ENCODE measurements around the gene ACKR3.

Gene ACKR3

DNA sequence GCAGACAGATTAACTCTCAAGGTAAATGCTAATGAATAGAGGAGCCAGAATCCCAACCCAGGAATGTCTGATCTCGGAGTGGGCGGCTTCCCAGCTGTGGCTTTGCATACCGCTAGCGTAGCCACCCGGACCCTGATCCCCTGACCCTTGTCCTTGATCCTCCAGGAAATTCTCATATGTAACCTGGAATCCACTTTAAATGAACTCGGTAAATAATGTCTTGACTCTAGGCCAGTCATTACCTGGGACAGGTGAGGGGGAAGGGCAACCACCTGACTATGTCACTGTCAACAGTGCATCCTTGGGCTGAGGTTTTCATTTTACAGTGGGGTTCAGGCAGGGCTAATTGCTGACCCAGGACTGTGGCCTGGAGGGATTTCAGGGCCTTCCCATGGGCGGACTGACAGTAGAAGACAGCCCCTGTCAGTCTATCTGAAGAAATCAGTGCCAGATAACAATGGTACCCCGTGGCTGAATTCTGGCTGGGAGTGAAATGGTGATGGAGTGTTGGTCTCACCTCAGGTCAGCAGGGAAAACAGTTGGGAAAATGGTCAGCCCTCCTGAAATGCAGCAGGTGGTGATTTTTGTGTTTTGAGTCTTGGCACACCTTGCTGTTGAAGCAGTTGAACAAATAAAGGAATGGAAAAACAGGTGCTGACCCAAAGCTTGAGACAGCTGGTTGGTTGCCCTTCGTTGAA is 9.6 kb downstream of the ACKR3 start:
- Histone ChIP-seq H3K4me3 (ENCODE audit: low read length) (no peak overlapping the region), H3K9me3 (ENCODE audit: insufficient read depth, low read depth, low read length) (no peaks in the 10 kb centered on the region), H3K27me3 (ENCODE audit: insufficient read depth, low read length) (no peaks in the 10 kb centered on the region), H3K27ac (ENCODE audit: low read depth, low read length) (no peak overlapping the region), H3K4me1 (ENCODE audit: insufficient read depth, low read length) (peaks cover 14% of the 10 kb centered on the region; the same call in 1 of the 2 replicates), H3K36me3 (ENCODE audit: insufficient read depth, low read length) (peaks cover 7% of the 10 kb centered on the region; the same call in 1 of the 2 replicates), H3K9ac (ENCODE audit: low read depth, low read length) (no peak overlapping the region)
- 79% methylated on average over 9 of the region's 9 CpGs for WGBS

DNA sequence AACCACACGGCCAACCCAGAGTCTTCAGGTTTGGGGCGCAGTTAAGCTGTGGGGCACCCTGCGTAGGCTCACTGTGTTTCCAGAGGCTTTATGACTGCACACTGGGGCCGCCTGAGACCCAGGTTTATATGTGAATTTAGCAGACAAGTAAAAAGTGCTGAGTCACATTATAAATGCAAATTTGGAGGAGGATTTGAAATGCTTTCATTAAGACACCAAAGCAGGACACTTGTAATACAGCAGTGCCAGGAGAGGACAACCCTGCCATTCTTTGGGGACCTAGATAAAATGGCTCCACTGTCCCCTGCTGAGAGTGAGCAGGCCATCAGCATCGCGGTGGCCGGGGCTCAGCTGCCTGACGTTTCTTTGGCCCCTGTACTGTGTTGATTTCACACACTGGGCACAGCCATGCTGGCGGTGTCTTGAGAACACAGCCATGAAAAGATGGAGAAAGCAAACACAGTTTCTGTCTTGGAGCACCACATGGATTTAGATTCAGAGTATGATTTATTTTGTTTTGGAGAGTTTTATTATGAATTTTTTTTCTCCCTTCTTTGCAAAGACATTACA is 10.2 kb downstream of the ACKR3 start:
- H3K27me3 ChIP-seq (ENCODE audit: insufficient read depth, low read length), result no peaks in the 10 kb centered on the region
- H3K27ac ChIP-seq (ENCODE audit: low read depth, low read length), result no peak overlapping the region
- peaks cover 7% of the 10 kb centered on the region; the same call in 1 of the 2 replicates for H3K36me3 ChIP-seq (ENCODE audit: insufficient read depth, low read length)
- H3K9me3 ChIP-seq (ENCODE audit: insufficient read depth, low read depth, low read length), result no peaks in the 10 kb centered on the region
- H3K4me1 ChIP-seq (ENCODE audit: insufficient read depth, low read length), result peaks cover 14% of the 10 kb centered on the region; the same call in 1 of the 2 replicates
- H3K9ac ChIP-seq (ENCODE audit: low read depth, low read length), result no peak overlapping the region
- WGBS, result 87% methylated on average over 9 of the region's 9 CpGs
- H3K4me3 ChIP-seq (ENCODE audit: low read length), result no peak overlapping the region

DNA sequence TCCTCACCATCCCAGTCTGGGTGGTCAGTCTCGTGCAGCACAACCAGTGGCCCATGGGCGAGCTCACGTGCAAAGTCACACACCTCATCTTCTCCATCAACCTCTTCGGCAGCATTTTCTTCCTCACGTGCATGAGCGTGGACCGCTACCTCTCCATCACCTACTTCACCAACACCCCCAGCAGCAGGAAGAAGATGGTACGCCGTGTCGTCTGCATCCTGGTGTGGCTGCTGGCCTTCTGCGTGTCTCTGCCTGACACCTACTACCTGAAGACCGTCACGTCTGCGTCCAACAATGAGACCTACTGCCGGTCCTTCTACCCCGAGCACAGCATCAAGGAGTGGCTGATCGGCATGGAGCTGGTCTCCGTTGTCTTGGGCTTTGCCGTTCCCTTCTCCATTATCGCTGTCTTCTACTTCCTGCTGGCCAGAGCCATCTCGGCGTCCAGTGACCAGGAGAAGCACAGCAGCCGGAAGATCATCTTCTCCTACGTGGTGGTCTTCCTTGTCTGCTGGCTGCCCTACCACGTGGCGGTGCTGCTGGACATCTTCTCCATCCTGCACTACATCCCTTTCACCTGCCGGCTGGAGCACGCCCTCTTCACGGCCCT is 11.2 kb downstream of the ACKR3 start:
- no peaks in the 10 kb centered on the region for H3K9me3 ChIP-seq (ENCODE audit: insufficient read depth, low read depth, low read length)
- H3K27ac ChIP-seq (ENCODE audit: low read depth, low read length), result no peak overlapping the region
- H3K9ac ChIP-seq (ENCODE audit: low read depth, low read length), result no peak overlapping the region
- peaks cover 7% of the 10 kb centered on the region; the same call in 1 of the 2 replicates for H3K36me3 ChIP-seq (ENCODE audit: insufficient read depth, low read length)
- WGBS, result 96% methylated on average over 29 of the region's 29 CpGs
- H3K4me3 ChIP-seq (ENCODE audit: low read length), result no peak overlapping the region
- no peaks in the 10 kb centered on the region for H3K27me3 ChIP-seq (ENCODE audit: insufficient read depth, low read length)
- H3K4me1 ChIP-seq (ENCODE audit: insufficient read depth, low read length), result peaks cover 14% of the 10 kb centered on the region; the same call in 1 of the 2 replicates

DNA sequence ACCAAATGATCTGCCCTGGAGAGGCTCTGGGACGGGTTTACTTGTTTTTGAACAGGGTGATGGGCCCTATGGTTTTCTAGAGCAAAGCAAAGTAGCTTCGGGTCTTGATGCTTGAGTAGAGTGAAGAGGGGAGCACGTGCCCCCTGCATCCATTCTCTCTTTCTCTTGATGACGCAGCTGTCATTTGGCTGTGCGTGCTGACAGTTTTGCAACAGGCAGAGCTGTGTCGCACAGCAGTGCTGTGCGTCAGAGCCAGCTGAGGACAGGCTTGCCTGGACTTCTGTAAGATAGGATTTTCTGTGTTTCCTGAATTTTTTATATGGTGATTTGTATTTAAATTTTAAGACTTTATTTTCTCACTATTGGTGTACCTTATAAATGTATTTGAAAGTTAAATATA is 11.9 kb downstream of the ACKR3 start:
- WGBS, result 93% methylated on average over 7 of the region's 7 CpGs
- Histone ChIP-seq H3K4me3 (ENCODE audit: low read length) (no peak overlapping the region), H3K27ac (ENCODE audit: low read depth, low read length) (no peak overlapping the region), H3K4me1 (ENCODE audit: insufficient read depth, low read length) (peaks cover 10% of the 10 kb centered on the region; the same call in 1 of the 2 replicates), H3K36me3 (ENCODE audit: insufficient read depth, low read length) (peaks cover 7% of the 10 kb centered on the region; the same call in 1 of the 2 replicates), H3K9me3 (ENCODE audit: insufficient read depth, low read depth, low read length) (no peaks in the 10 kb centered on the region), H3K9ac (ENCODE audit: low read depth, low read length) (no peak overlapping the region), H3K27me3 (ENCODE audit: insufficient read depth, low read length) (no peaks in the 10 kb centered on the region)

DNA sequence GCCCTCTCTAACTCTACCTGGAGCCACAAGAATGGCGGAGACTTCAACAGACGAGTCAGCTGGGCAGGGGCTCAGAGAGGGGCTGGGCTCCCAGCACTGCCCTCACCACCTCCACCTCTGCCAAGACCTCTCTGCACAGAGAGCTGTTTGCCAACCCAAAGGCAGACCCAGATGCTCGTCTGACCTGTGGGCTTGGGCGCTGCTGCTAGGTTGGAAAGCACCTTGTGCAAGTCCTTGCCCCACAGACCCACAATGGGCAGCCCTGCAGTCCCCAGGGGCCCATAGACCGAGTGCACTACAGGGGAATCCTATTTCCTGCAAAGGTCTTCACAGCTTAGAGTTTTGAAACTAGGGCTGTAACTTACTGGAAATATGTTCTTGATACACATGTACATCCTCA is 13.3 kb downstream of the ACKR3 start:
- no peaks in the 10 kb centered on the region for H3K27me3 ChIP-seq (ENCODE audit: insufficient read depth, low read length)
- H3K36me3 ChIP-seq (ENCODE audit: insufficient read depth, low read length), result peaks cover 7% of the 10 kb centered on the region; the same call in 1 of the 2 replicates
- H3K4me3 ChIP-seq (ENCODE audit: low read length), result no peak overlapping the region
- H3K9me3 ChIP-seq (ENCODE audit: insufficient read depth, low read depth, low read length), result no peaks in the 10 kb centered on the region
- no peak overlapping the region for H3K9ac ChIP-seq (ENCODE audit: low read depth, low read length)
- no peak overlapping the region for H3K27ac ChIP-seq (ENCODE audit: low read depth, low read length)
- WGBS, result 85% methylated on average over 5 of the region's 5 CpGs
- H3K4me1 ChIP-seq (ENCODE audit: insufficient read depth, low read length), result 0 out of 2 replicates have a peak, but pooled peaks cover 5% of the 10 kb centered on the region

DNA sequence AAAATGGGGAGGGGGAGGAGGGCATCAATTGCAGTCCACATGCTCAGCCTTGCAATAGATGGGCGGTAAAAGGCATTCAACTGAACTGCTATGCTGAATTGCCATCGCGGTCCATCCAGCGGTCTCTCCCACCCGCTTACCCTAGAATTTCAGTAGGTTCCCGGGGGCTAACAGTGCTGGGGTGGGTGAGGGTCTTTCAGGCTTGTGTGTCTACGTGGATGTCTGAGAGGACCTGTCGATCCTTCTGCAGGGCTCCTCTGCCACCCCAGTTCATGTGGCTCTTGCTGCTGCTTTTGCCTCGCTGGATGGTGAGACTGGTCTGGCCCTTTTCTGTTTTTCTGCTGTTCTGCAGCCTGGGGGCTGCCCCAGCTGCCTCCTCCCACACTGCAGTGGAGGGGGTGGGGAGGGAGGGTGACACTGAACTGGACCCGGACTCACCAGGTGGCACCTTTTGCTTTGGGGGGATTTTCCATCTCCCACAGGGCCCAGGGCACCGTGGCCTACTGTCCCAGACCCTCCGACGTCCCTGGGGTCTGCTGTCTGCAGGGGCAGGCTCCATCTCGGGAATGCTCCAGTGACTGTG is 14.1 kb downstream of the ACKR3 start:
- no peak overlapping the region for H3K4me3 ChIP-seq (ENCODE audit: low read length)
- H3K27me3 ChIP-seq (ENCODE audit: insufficient read depth, low read length), result no peaks in the 10 kb centered on the region
- WGBS, result 94% methylated on average over 14 of the region's 14 CpGs
- peaks cover 7% of the 10 kb centered on the region; the same call in 1 of the 2 replicates for H3K36me3 ChIP-seq (ENCODE audit: insufficient read depth, low read length)
- H3K9me3 ChIP-seq (ENCODE audit: insufficient read depth, low read depth, low read length), result no peaks in the 10 kb centered on the region
- no peak overlapping the region for H3K9ac ChIP-seq (ENCODE audit: low read depth, low read length)
- 0 out of 2 replicates have a peak, but pooled peaks cover 4% of the 10 kb centered on the region for H3K4me1 ChIP-seq (ENCODE audit: insufficient read depth, low read length)
- no peak overlapping the region for H3K27ac ChIP-seq (ENCODE audit: low read depth, low read length)

DNA sequence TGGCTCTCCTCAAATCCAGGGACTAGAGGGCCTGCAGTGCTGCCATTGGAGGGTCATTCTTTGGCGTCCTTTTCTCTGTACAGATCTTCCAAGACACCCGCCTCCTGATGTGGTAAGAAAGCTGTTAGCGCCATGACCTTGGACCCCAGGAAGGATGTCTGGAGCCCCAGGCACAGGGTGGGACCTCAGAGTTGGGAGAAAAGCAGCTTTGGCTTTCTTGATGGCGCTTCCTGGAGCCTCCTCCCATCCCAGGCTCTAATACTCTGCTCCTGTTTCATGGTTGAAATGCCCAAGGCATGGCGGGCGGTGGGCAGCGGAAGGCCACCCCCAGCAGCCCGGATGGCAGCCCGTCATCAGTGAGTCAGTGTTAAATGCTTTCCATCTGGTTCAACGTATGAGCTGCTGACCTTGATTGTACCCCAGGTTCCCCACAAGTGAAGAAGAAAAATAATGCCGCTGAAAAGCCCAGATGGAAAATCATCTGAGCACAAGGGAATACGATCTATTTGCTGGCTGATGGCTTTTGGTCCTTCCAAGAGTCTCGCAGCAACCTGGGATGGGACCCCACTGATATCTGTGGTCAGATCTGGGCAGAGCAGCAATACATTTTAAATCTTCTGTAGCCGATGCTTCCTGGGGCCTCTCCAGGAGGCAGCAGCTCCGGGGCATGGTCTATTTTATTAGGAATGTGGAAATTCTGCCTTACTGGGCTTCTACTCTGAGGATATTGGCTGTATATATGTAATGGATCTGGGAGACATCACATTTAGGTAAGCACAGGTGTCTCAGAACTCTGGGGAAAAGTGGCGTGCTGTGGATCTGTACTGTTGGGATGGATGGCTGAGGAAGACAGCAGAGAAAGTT is 15.1 kb downstream of the ACKR3 start:
- no peaks in the 10 kb centered on the region for H3K4me1 ChIP-seq (ENCODE audit: insufficient read depth, low read length)
- peaks cover 7% of the 10 kb centered on the region; the same call in 1 of the 2 replicates for H3K36me3 ChIP-seq (ENCODE audit: insufficient read depth, low read length)
- H3K27me3 ChIP-seq (ENCODE audit: insufficient read depth, low read length), result no peaks in the 10 kb centered on the region
- no peak overlapping the region for H3K4me3 ChIP-seq (ENCODE audit: low read length)
- H3K9me3 ChIP-seq (ENCODE audit: insufficient read depth, low read depth, low read length), result no peaks in the 10 kb centered on the region
- WGBS, result 93% methylated on average over 16 of the region's 16 CpGs
- H3K27ac ChIP-seq (ENCODE audit: low read depth, low read length), result no peak overlapping the region
- H3K9ac ChIP-seq (ENCODE audit: low read depth, low read length), result no peak overlapping the region

DNA sequence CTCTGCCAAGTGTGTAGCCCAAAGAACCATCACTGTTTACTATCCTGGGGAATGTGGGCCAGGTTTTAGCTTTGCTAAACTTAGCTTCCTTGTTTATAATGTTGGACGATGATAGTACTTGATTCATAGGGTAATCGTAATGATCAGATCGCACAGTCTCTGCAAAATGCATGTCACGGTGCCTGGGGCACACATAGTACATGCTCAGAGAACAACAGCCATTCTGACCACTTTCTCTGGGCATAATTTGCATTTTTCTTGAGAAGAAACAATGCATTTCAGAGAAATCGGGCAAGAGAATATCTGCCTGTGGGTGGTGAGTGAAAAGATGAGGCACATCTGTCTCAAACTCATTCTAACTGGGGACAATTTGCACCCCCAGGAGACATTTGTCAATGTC is 16.3 kb downstream of the ACKR3 start:
- peaks cover 4% of the 10 kb centered on the region; the same call in 1 of the 2 replicates for H3K36me3 ChIP-seq (ENCODE audit: insufficient read depth, low read length)
- H3K27ac ChIP-seq (ENCODE audit: low read depth, low read length), result no peak overlapping the region
- no peaks in the 10 kb centered on the region for H3K4me1 ChIP-seq (ENCODE audit: insufficient read depth, low read length)
- H3K9me3 ChIP-seq (ENCODE audit: insufficient read depth, low read depth, low read length), result no peaks in the 10 kb centered on the region
- no peak overlapping the region for H3K4me3 ChIP-seq (ENCODE audit: low read length)
- H3K9ac ChIP-seq (ENCODE audit: low read depth, low read length), result no peak overlapping the region
- no peaks in the 10 kb centered on the region for H3K27me3 ChIP-seq (ENCODE audit: insufficient read depth, low read length)
- WGBS, result 94% methylated on average over 5 of the region's 5 CpGs

DNA sequence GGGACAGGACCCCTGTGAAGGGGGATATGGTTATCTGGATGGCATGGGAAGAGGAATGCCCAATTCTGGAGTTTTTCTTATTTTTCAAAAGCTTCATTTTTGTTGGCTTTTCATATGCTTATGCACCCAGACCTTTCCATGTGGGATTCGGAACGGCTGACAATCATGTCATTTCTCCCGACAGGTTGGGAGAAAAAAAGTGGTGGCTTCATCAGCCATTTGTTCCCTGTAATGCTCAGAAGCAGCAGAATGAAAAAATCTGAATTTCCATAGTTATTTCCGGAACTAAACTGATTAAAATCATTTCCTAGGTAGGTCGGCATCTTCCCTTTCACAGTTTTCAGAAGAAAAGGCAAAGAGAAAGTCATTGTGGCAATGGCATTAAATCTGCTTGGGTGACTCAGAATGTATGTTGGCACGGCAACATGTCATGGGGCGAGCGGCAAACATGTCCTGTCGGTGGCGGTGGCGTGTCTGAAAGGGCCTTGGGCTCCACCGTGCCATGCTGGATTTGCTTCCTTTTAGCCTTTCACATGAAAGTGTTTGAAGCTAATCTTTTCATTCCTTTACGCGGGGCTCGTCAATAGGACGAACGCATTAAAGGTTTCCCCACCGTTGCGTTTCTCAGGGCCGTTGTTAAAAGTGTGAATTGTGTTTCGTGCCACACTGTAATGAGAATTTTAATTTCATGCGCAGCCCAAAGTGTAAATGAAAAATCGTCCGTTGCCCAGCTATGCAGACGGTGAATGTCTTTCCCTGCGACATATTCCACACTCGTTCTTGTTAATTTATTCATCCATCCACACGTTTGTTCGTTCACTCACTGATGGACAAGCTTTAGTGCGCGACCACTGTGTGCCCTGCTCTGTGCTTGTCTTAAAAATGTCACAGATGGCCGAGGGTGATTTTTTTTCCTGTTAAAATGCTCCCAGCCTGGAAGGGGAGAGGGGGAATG is 18.5 kb downstream of the ACKR3 start:
- H3K9ac ChIP-seq (ENCODE audit: low read depth, low read length), result no peak overlapping the region
- H3K9me3 ChIP-seq (ENCODE audit: insufficient read depth, low read depth, low read length), result no peaks in the 10 kb centered on the region
- no peak overlapping the region for H3K4me3 ChIP-seq (ENCODE audit: low read length)
- WGBS, result 96% methylated on average over 32 of the region's 32 CpGs
- no peak overlapping the region for H3K27ac ChIP-seq (ENCODE audit: low read depth, low read length)
- no peaks in the 10 kb centered on the region for H3K36me3 ChIP-seq (ENCODE audit: insufficient read depth, low read length)
- H3K4me1 ChIP-seq (ENCODE audit: insufficient read depth, low read length), result no peaks in the 10 kb centered on the region
- no peaks in the 10 kb centered on the region for H3K27me3 ChIP-seq (ENCODE audit: insufficient read depth, low read length)

All from HUES64 (cell line).